Activated CD4-positive, alpha-beta T cell treated with anti-CD3 and anti-CD28 coated beads, Interleukin-2, amount 10 ng/mL, durations not matched to agents 24 days and 14 days (primary cell): Measurements from ENCODE around the gene EPHA1. TPM values are rescaled to one million over a fixed set of nuclear protein-coding genes. Genes with fewer than 3 reads are reported as not detected.

Experiments used
- DNase-seq: peaks from one replicate; pipeline ENCODE4 v3.0.0; 2022
- H3K27ac Mint-ChIP-seq: one replicate; pipeline ENCODE4 v1.8.0; 2022; ENCODE audit warnings: mild to moderate bottlenecking, mixed read lengths
- H3K27me3 Mint-ChIP-seq: one replicate; pipeline ENCODE4 v1.8.0; 2022; ENCODE audit warnings: mixed read lengths
- H3K36me3 Mint-ChIP-seq: one replicate; pipeline ENCODE4 v1.8.0; 2022; ENCODE audit warnings: low read depth, mild to moderate bottlenecking, mixed read lengths
- H3K4me1 Mint-ChIP-seq: one replicate; pipeline ENCODE4 v1.8.0; 2021; ENCODE audit warnings: mixed read lengths
- H3K4me3 Mint-ChIP-seq: one replicate; pipeline ENCODE4 v1.8.0; 2022; ENCODE audit warnings: mild to moderate bottlenecking, moderate library complexity, mixed read lengths
- H3K9me3 Mint-ChIP-seq: one replicate; pipeline ENCODE4 v1.8.0; 2021; ENCODE audit warnings: mixed read lengths
- intact Hi-C: fragments of 100-400 bp; cut with micrococcal nuclease; formaldehyde crosslinking; loops from one replicate; pipeline ENCODE4 v1.15.1; 2023
- total RNA-seq: library from RNA; stranded (reverse); gene quantifications from 2 replicates; pipeline ENCODE4 v1.2.3, GENCODE V29; 2022

EPHA1 gene
- 0.09 and 0.26 TPM in 2 replicates for total RNA-seq

GRCh38 chr7:143408686-143409561 lies at the start of gene EPHA1:
TSS of gene EPHA1 (minus strand) at chr7:143408856. CDS start at chr7:143408805, 51 bp downstream.
- Mint-ChIP-seq H3K27ac (peak within 1 kb of the TSS; percentile 46), H3K36me3 (no peaks in the 10 kb centered on the region), H3K27me3 (peaks cover 15% of the 10 kb centered on the region), H3K9me3 (no peaks in the 10 kb centered on the region), H3K4me3 (peak within 1 kb of the TSS; percentile 83), H3K4me1 (peaks cover 28% of the 10 kb centered on the region)
- intact Hi-C loops: loop anchor here (5.0 kb wide), 1 partner anchor 42 kb away; no protein-coding TSS in a partner anchor
- peak; percentile 73 for DNase-seq

GRCh38 chr7:143458263-143458662 lies 49.6 kb upstream of the EPHA1 start:
- Mint-ChIP-seq H3K4me1 (no peaks in the 10 kb centered on the region), H3K9me3 (no peaks in the 10 kb centered on the region), H3K27me3 (peaks cover 4% of the 10 kb centered on the region), H3K4me3 (no peak overlapping the region), H3K36me3 (no peaks in the 10 kb centered on the region), H3K27ac (no peak overlapping the region)
- intact Hi-C loops: no loop called here
- DNase-seq: peak; percentile 29

GRCh38 chr7:143456992-143457793 lies 48.5 kb upstream of the EPHA1 start:
- peaks cover 4% of the 10 kb centered on the region for H3K27me3 Mint-ChIP-seq
- DNase-seq: no peak
- H3K27ac Mint-ChIP-seq: no peak overlapping the region
- no peaks in the 10 kb centered on the region for H3K4me1 Mint-ChIP-seq
- H3K36me3 Mint-ChIP-seq: no peaks in the 10 kb centered on the region
- H3K4me3 Mint-ChIP-seq: no peak overlapping the region
- no peaks in the 10 kb centered on the region for H3K9me3 Mint-ChIP-seq
- intact Hi-C loops: no loop called here

GRCh38 chr7:143455942-143456341 lies 47.3 kb upstream of the EPHA1 start:
- Mint-ChIP-seq H3K4me3 (no peak overlapping the region), H3K9me3 (no peaks in the 10 kb centered on the region), H3K27me3 (peaks cover 4% of the 10 kb centered on the region), H3K36me3 (no peaks in the 10 kb centered on the region), H3K4me1 (no peaks in the 10 kb centered on the region), H3K27ac (no peak overlapping the region)
- no peak for DNase-seq
- intact Hi-C loops: no loop called here

- no peaks in the 10 kb centered on the region for H3K9me3 Mint-ChIP-seq
- peaks cover 4% of the 10 kb centered on the region for H3K27me3 Mint-ChIP-seq
- H3K27ac Mint-ChIP-seq: no peak overlapping the region
- H3K36me3 Mint-ChIP-seq: no peaks in the 10 kb centered on the region
- intact Hi-C loops: no loop called here
- DNase-seq: peak; percentile 32
- H3K4me1 Mint-ChIP-seq: no peaks in the 10 kb centered on the region
- no peak overlapping the region for H3K4me3 Mint-ChIP-seq
Measured at GRCh38 chr7:143455491-143455890, 46.8 kb upstream of the EPHA1 start.

- Mint-ChIP-seq H3K4me1 (no peaks in the 10 kb centered on the region), H3K36me3 (no peaks in the 10 kb centered on the region), H3K4me3 (no peak overlapping the region), H3K9me3 (no peaks in the 10 kb centered on the region), H3K27me3 (peaks cover 4% of the 10 kb centered on the region), H3K27ac (no peak overlapping the region)
- DNase-seq: peak; percentile 21
- intact Hi-C loops: no loop called here
Measured at GRCh38 chr7:143454091-143454680, 45.5 kb upstream of the EPHA1 start.

GRCh38 chr7:143452495-143452894 lies 43.8 kb upstream of the EPHA1 start:
- no peaks in the 10 kb centered on the region for H3K4me1 Mint-ChIP-seq
- H3K36me3 Mint-ChIP-seq: no peaks in the 10 kb centered on the region
- intact Hi-C loops: no loop called here
- peaks cover 4% of the 10 kb centered on the region for H3K27me3 Mint-ChIP-seq
- H3K4me3 Mint-ChIP-seq: no peak overlapping the region
- peak; percentile 44 for DNase-seq
- H3K9me3 Mint-ChIP-seq: no peaks in the 10 kb centered on the region
- H3K27ac Mint-ChIP-seq: no peak overlapping the region

GRCh38 chr7:143451746-143452145 lies 43.1 kb upstream of the EPHA1 start:
- intact Hi-C loops: no loop called here
- Mint-ChIP-seq H3K4me1 (no peaks in the 10 kb centered on the region), H3K9me3 (no peaks in the 10 kb centered on the region), H3K36me3 (no peaks in the 10 kb centered on the region), H3K27ac (no peak overlapping the region), H3K27me3 (peaks cover 4% of the 10 kb centered on the region), H3K4me3 (no peak overlapping the region)
- DNase-seq: peak; percentile 41

- intact Hi-C loops: no loop called here
- no peaks in the 10 kb centered on the region for H3K9me3 Mint-ChIP-seq
- no peaks in the 10 kb centered on the region for H3K4me1 Mint-ChIP-seq
- peak; percentile 42 for DNase-seq
- no peak overlapping the region for H3K27ac Mint-ChIP-seq
- H3K4me3 Mint-ChIP-seq: no peak overlapping the region
- peaks cover 4% of the 10 kb centered on the region for H3K27me3 Mint-ChIP-seq
- no peaks in the 10 kb centered on the region for H3K36me3 Mint-ChIP-seq
Measured at GRCh38 chr7:143451122-143451521, 42.5 kb upstream of the EPHA1 start.

GRCh38 chr7:143449793-143450192 lies 41.1 kb upstream of the EPHA1 start:
- Mint-ChIP-seq H3K27ac (no peak overlapping the region), H3K4me3 (no peak overlapping the region), H3K4me1 (no peaks in the 10 kb centered on the region), H3K36me3 (no peaks in the 10 kb centered on the region), H3K27me3 (peaks cover 4% of the 10 kb centered on the region), H3K9me3 (no peaks in the 10 kb centered on the region)
- DNase-seq: no peak
- intact Hi-C loops: no loop called here

- H3K4me3 Mint-ChIP-seq: no peak overlapping the region
- no peak overlapping the region for H3K27ac Mint-ChIP-seq
- intact Hi-C loops: no loop called here
- H3K27me3 Mint-ChIP-seq: peaks cover 2% of the 10 kb centered on the region
- H3K36me3 Mint-ChIP-seq: no peaks in the 10 kb centered on the region
- H3K4me1 Mint-ChIP-seq: no peaks in the 10 kb centered on the region
- no peaks in the 10 kb centered on the region for H3K9me3 Mint-ChIP-seq
- no peak for DNase-seq
Measured at GRCh38 chr7:143448429-143448828, 39.8 kb upstream of the EPHA1 start.

- intact Hi-C loops: no loop called here
- peaks cover 2% of the 10 kb centered on the region for H3K27me3 Mint-ChIP-seq
- DNase-seq: no peak
- no peak overlapping the region for H3K4me3 Mint-ChIP-seq
- no peaks in the 10 kb centered on the region for H3K9me3 Mint-ChIP-seq
- no peaks in the 10 kb centered on the region for H3K36me3 Mint-ChIP-seq
- no peaks in the 10 kb centered on the region for H3K4me1 Mint-ChIP-seq
- H3K27ac Mint-ChIP-seq: no peak overlapping the region
Measured at GRCh38 chr7:143447466-143447865, 38.8 kb upstream of the EPHA1 start.

GRCh38 chr7:143444785-143445184 lies 36.1 kb upstream of the EPHA1 start:
- Mint-ChIP-seq H3K4me3 (no peak overlapping the region), H3K27me3 (peaks cover 3% of the 10 kb centered on the region), H3K27ac (no peak overlapping the region), H3K4me1 (no peaks in the 10 kb centered on the region), H3K36me3 (no peaks in the 10 kb centered on the region), H3K9me3 (no peaks in the 10 kb centered on the region)
- intact Hi-C loops: no loop called here
- no peak for DNase-seq
